ENCODE measurements around the gene DKK3.

Gene DKK3

DNA sequence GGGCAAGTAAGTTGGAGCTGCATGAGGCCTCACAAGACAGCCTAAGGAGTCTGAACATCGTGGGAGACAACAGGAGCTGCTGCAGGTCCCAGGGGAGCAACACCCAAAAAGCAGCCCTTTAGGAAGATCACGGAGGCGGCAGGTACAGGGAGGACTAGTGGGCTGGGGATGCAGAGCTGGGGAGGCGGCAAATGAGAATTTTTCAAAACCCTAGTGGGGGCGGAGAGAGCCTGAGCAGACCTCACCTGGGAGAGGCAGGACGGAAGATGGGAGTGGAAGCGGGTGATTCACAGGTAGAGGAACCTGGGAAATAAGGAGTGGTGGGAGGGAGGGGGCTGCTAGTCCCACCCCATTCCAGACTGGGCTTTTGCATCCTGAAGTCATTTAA lies 42.1 kb downstream of the DKK3 start:
- DNase-seq = no peak

- DNase-seq = no peak
These were observed 42.6 kb downstream of the DKK3 start for GRCh38 chr11:11965656-11966353.

GRCh38 chr11:11965192-11965591 lies 43.2 kb downstream of the DKK3 start:
- DNase-seq = no peak

DNA sequence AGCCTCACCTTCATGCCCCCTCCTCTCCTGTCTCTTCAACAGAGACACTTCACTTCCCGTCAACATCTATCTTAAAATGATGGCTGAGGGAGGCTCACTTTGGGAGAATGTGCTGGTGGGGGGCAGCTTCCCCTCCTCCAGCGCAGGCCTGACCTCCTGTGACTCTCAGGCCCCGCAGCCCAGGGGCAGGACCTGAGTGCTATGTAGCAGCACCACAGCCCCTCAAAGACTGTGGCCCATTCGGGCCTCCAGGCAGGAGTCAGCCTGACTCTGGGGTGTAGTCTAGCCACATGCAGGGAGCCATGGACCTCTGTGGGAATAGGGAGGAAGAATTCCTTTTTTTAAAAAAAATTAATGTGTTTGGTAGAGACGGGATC lies 43.7 kb downstream of the DKK3 start:
- DNase-seq = no peak

DNA sequence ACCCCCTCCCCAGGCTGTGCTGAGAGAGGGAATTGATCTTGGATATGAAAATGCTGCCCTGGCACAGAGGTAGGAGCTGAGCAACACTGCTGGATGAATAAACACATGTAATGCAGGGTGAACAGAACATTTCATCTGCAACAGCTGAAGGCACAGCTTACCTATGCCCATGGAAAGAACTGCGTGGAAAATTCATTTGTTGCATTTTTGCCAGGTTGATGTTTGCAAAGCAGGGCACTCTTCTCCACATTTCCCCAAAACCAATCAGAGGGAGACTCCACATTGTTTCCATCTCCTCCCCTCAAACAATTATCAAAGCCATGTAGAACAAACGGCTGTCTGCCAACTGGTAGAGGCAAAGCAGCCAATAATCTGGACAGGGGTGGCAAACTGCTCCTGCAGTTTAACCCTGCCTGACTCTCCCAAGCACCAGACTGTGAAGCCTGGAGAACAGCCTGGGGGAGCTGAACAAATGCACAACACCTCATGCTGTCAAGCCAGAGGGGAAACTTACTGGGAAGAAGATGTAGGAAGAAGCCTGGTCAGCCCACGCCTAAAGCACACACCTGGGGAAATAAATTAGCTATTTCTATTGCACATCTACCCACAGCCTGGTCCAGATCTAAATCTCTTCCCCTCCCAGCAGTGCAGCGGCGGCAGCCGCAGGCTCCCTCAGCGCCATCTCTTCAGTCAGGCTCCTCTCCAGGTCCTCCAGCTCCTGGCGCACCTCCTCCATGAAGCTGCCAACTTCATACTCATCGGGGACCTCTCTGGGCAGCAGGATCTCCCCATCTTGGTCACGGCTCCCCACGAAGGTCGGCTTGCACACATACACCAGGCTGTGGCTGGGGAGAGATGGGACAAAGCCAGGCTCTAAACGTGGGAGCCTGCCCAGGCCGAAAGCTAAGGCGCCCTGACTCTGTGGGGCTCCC lies 44.3 kb downstream of the DKK3 start:
- DNase-seq = no peak

DNA sequence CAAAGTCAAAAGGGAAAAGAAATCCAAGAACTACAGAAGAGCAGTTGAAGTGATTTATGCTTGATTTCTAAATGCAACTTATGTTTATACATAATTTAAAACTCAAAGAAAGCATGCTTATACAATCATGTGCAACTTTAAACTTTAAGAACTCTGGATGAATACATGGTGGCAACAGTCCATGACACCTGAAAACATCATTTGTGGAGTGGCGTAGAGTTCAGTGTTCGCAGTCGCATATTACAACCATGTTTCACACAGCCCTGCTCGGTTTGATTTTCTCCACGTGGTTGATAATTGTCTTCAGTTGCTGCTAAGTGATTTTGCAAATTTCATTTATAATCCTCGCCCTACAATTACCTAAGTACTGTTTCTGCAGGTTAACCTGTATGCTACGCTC lies 45.4 kb downstream of the DKK3 start:
- no peak for DNase-seq

DNA sequence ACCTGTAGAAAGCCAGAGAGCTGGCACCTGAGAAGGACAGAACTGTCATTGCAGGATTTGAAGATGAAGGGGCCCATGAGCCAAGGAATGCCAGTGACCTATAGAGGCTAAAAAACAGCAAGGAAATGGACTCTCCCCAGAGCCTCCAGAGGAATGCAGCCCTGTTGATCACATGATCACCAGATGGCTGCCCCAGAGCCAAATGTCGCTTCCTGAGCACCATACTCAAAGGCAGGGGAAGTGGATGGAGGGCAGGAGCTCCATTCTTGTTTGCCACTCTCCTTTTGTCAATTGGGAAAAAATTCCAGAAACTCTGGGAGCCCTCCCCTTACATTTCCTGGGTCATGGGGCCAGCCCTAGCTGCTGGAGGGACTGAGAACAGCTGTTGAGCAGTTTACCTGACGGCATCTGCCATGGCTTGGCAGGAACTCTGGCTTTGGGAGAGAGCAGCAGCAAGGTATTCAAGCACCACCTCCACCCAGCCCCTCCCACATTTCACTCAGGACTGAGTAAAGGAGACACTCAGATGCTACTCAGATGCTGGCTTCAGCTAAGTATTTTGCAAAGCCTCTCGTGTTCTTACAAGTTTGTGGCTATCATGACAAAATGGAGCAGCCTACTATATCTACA lies 46.9 kb downstream of the DKK3 start:
- no peak for DNase-seq

DNA sequence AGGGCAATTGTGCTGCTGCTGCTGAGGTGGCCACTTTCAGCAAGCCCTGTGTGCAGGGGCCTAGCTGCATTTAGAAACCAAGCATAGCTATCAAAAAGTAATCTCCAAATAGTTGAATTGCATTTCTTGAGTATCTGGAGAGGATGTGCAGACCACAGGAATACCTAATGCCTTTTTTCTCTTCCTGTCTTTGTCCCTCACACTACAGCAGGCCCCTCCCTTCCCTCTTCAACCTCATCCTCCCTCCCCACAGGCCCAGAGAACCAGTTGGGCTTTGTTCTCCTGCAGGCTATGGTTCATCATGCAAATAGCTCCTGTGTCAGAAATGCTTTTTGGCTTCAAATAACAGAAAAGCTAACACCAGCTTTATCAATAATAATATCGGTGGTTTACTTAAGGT lies 47.7 kb downstream of the DKK3 start:
- peak; percentile 41 for DNase-seq

DNA sequence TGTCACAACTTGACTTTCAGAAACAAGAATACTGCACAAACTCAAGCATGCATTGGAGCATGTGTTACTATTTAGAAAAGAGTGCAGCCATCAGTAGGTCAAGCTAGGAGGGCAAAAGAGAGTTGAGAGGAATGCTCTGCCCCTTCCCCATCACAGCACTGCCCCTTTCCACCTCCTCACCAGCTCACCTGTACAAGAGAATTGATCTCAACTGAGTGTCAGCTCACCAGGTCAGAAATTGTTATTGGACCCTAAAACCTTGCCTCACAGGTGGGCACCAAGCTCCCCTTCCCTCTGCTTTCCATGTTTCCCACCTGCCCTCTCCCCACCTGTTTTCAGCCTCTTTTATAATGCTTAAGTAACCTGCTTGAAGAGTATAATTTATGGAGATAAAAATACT lies 48.8 kb downstream of the DKK3 start:
- no peak for DNase-seq

- DNase-seq = no peak
These were observed 49.8 kb downstream of the DKK3 start for GRCh38 chr11:11958403-11959231.

GRCh38 chr11:11956006-11956405 lies 52.4 kb downstream of the DKK3 start:
- DNase-seq = no peak

DNA sequence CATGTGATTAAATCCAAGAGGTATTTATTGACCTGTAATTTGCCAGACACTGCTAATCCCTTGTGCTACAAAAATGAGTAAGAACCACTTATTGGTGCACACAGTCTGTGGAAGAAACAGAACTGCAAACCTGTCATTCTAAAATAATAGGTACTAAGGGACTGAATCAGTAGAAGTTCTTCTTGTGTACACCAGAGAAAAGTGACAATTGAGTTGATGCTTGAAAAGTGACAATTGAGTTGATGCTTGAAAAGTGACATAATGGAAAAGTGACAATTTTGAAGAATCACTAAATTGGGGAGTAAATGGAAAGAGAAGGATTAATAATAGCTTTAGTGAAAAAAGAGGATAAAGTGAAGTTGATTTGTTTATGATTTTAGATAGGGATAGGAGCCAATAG lies 56.4 kb downstream of the DKK3 start:
- no peak for DNase-seq

GRCh38 chr11:11949482-11949881 lies 58.9 kb downstream of the DKK3 start:
- no peak for DNase-seq

DNA sequence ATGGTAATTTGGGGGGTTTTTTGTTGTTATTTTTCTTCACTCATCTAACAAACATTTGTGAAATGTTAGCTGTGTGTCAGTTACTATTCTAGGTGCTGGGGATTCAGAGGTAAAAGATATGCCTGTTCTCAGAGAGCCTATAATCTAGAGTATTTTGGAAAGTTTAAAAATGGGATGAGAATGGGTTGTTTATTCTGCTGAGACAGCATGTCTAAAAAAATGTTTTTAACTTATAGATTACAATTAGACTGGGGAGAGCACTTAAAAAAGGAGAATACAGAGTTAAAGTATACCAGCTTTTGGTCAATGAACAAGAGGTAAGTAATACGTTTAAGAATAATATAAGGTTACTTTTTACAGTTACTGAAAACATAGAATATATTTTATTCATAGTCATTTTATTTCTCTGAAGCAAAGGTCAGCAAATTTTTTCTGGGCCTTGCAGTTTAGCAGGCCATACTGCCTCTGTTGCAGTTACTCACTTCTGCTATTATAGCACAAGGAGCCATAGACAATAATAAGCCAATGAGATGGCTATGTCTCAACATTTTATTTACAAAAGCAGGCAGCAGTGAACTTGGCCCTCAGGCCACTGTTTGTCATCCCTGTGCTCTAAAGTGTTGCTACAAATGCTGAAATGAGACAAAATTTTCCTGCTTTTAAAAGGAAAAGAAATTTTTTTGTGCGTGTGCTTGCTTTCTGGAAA lies 60.0 kb downstream of the DKK3 start:
- no peak for DNase-seq

DNA sequence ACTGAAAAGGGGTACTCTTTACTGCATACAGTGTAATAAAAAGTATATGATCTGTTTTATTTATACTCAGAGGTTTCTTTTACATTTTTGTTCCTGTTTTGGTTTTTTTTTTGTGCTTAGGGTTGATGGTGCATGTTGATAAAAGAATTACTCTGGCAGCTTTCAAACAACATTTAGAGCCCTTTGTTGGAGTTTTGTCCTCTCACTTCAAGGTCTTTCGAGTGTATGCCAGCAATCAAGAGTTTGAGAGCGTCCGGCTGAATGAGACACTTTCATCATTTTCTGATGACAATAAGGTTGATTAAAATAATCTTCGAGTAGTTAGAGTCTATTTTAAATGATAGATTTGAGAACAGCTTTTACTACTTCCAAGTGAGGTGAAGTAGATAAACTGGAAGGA lies 60.6 kb downstream of the DKK3 start:
- no peak for DNase-seq

GRCh38 chr11:11946878-11947277 lies 61.5 kb downstream of the DKK3 start:
- no peak for DNase-seq

GRCh38 chr11:11946180-11946579 lies 62.2 kb downstream of the DKK3 start:
- peak; percentile 74 for DNase-seq

DNA sequence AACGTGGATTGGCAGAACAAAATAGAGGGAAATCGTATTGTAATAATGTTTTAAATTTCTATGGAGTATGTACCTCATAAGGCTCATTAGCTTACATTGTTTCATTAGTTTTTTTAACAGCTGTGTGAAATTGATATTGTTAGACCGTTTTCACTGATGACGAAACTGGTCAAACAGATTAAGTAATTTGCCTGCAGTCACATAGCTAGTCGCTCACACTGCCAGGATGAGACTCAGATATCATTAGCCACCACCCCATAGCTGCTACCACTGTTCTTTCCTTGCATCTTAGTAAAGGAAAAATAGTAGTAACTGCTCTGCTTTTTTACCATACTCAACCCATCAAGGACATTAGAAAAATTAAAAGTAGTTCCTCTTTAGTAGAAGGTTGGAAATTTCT lies 64.0 kb downstream of the DKK3 start:
- DNase-seq = no peak

DNA sequence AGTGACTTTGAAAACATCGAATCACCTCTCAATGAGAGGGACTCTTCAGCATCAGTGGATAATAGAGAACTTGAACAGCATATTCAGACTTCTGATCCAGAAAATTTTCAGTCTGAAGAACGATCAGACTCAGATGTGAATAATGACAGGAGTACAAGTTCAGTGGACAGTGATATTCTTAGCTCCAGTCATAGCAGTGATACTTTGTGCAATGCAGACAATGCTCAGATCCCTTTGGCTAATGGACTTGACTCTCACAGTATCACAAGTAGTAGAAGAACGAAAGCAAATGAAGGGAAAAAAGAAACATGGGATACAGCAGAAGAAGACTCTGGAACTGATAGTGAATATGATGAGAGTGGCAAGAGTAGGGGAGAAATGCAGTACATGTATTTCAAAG lies 65.8 kb downstream of the DKK3 start:
- DNase-seq = no peak

DNA sequence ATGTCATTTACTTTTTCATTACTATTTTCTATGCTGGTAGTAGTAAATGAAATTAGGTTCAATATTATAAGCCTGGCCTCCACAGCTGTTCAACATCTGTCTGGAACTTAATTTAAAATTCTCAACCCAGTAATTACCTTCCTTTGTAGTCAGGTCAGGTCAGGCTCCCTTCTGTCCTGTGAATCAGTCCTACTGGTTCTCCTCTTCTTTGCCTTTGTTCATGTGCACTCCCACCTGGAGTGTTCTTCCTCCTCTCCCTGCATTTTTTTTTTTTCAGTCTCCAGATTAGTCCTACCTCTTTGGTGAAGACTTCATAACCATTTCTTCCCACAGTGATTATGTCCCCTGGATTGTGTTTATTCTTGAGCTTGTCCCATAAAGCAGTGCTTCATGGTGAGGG lies 67.9 kb downstream of the DKK3 start:
- no peak for DNase-seq

GRCh38 chr11:11937957-11938356 lies 70.5 kb downstream of the DKK3 start:
- peak; percentile 9 for DNase-seq

DNA sequence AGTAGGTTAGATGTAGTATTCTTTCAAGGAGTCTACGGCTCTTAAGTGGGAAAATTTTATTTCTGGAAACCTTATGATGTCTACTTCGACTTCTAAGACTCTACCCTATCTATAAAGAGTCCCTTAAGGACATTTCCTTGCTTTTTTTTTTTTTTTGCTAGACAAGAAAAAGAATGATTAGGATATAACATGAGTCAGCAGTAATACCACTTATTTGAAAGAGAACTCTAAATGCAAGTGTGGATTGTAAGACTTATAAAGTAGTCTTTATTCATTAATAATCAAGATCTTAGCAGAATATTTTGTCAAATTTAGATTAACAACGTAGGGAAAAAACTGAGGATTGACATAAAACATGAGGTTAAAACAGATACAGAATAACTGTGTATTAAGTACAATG lies 71.0 kb downstream of the DKK3 start:
- DNase-seq = no peak

Data from fibroblast of skin of right biceps (primary cell).